Putamen (tissue), 1 donor: ENCODE measurements around the gene ERC1.

Experiments used
- DNase-seq: peaks from one replicate; pipeline ENCODE4 v3.0.0-alpha.2; 2016; ENCODE audit warnings: low spot score

Gene ERC1

GRCh38 chr12:1493781-1494565 lies 502.9 kb downstream of the ERC1 start:
- no peak for DNase-seq

GRCh38 chr12:1494856-1495255 lies 503.8 kb downstream of the ERC1 start:
- no peak for DNase-seq

GRCh38 chr12:1496162-1496900 lies 505.3 kb downstream of the ERC1 start:
- no peak for DNase-seq

GRCh38 chr12:1497161-1497560 lies 506.1 kb downstream of the ERC1 start:
- DNase-seq = no peak

GRCh38 chr12:1498199-1498740 lies 507.2 kb downstream of the ERC1 start:
- DNase-seq = no peak

- DNase-seq = no peak
Measured at GRCh38 chr12:1499351-1499750, 508.3 kb downstream of the ERC1 start.

- DNase-seq = peak; percentile 34
Measured at GRCh38 chr12:1500095-1500801, 509.2 kb downstream of the ERC1 start.

GRCh38 chr12:1501001-1501400 lies 510.0 kb downstream of the ERC1 start:
- no peak for DNase-seq

GRCh38 chr12:1501695-1502378 lies 510.8 kb downstream of the ERC1 start:
- DNase-seq = no peak

- no peak for DNase-seq
Measured at GRCh38 chr12:1502379-1502720, 511.3 kb downstream of the ERC1 start.

- no peak for DNase-seq
Measured at GRCh38 chr12:1502831-1503230, 511.8 kb downstream of the ERC1 start.

GRCh38 chr12:1503281-1503711 lies 512.3 kb downstream of the ERC1 start:
- DNase-seq = no peak

GRCh38 chr12:1504304-1504894 lies 513.4 kb downstream of the ERC1 start:
- no peak for DNase-seq

GRCh38 chr12:1504895-1505311 lies 513.9 kb downstream of the ERC1 start:
- no peak for DNase-seq

GRCh38 chr12:1505576-1505975 lies 514.6 kb downstream of the ERC1 start:
- no peak for DNase-seq

GRCh38 chr12:1507308-1507707 lies 516.3 kb downstream of the ERC1 start:
- no peak for DNase-seq

- no peak for DNase-seq
Measured at GRCh38 chr12:1509413-1510052, 518.5 kb downstream of the ERC1 start.

- DNase-seq = no peak
Measured at GRCh38 chr12:1510056-1510812, 519.2 kb downstream of the ERC1 start.

GRCh38 chr12:1515010-1515409 lies 524.0 kb downstream of the ERC1 start:
- no peak for DNase-seq

- no peak for DNase-seq
Measured at GRCh38 chr12:1515428-1515827, 524.4 kb downstream of the ERC1 start.
